Endodermal cell (in vitro differentiated cells): Measurements from ENCODE around the gene TEX22. TPM values are rescaled to one million over a fixed set of nuclear protein-coding genes. Genes with fewer than 3 reads are reported as not detected.

Source experiments
- DNase-seq: peaks from one replicate; pipeline ENCODE4 v3.0.0-alpha.2; 2017
- H3K27ac ChIP-seq: 2 replicates; pipeline ENCODE4 v1.5.1; 2013; ENCODE audit warnings: mild to moderate bottlenecking, low read depth, low read length, moderate library complexity
- H3K27me3 ChIP-seq: 2 replicates; pipeline ENCODE4 v1.6.1; 2013; ENCODE audit warnings: mild to moderate bottlenecking, low read length, moderate library complexity; ENCODE audit not compliant: insufficient read depth, control insufficient read depth, poor library complexity, severe bottlenecking
- H3K36me3 ChIP-seq: 2 replicates; pipeline ENCODE4 v1.7.0; 2013; ENCODE audit warnings: mild to moderate bottlenecking, low read length, moderate library complexity; ENCODE audit not compliant: control insufficient read depth, insufficient read depth
- H3K4me1 ChIP-seq: one replicate; pipeline ENCODE4 v1.7.0; 2013; ENCODE audit warnings: low read length; ENCODE audit not compliant: control insufficient read depth, insufficient read depth
- H3K4me3 ChIP-seq: 2 replicates; pipeline ENCODE4 v1.5.1; 2013; ENCODE audit warnings: mild to moderate bottlenecking, low read length, moderate library complexity
- H3K9ac ChIP-seq: 2 replicates; pipeline ENCODE4 v1.6.1; 2013; ENCODE audit warnings: mild to moderate bottlenecking, low read length, moderate library complexity; ENCODE audit not compliant: poor library complexity, severe bottlenecking; ENCODE audit errors: extremely low read depth
- H3K9me3 ChIP-seq: 2 replicates; pipeline ENCODE4 v1.6.1; 2013; ENCODE audit warnings: mild to moderate bottlenecking, low read length, moderate library complexity; ENCODE audit not compliant: control insufficient read depth
- H3K27ac Mint-ChIP-seq: 2 replicates; pipeline ENCODE4 v1.8.0; 2020; ENCODE audit warnings: mixed read lengths
- H3K27me3 Mint-ChIP-seq: 2 replicates; pipeline ENCODE4 v1.8.0; 2021; ENCODE audit warnings: mild to moderate bottlenecking, mixed read lengths; ENCODE audit not compliant: insufficient read depth
- H3K36me3 Mint-ChIP-seq: 2 replicates; pipeline ENCODE4 v1.8.0; 2020; ENCODE audit warnings: low read depth, mixed read lengths
- H3K4me1 Mint-ChIP-seq: 2 replicates; pipeline ENCODE4 v1.8.0; 2020; ENCODE audit warnings: mixed read lengths
- H3K4me3 Mint-ChIP-seq: 2 replicates; pipeline ENCODE4 v1.8.0; 2020; ENCODE audit warnings: mild to moderate bottlenecking, moderate library complexity, mixed read lengths
- H3K9me3 Mint-ChIP-seq: 2 replicates; pipeline ENCODE4 v1.8.0; 2020; ENCODE audit warnings: mild to moderate bottlenecking, mixed read lengths
- CTCF ChIP-seq: fragments of 200-600 bp; sonication (generic); conservative IDR thresholded peaks from 2 replicates; pipeline ENCODE4 v1.5.0; 2021; ENCODE audit warnings: antibody characterized with exemption, mild to moderate bottlenecking
- WGBS, 2 experiments: methylation state at CpG; one replicate each; pipeline versions ENCODE4 v1.1.5 to v1.1.7; 2013; ENCODE audit warnings: missing lambda C conversion rate in 2 of 2, mixed read lengths in 1 of 2; ENCODE audit not compliant: insufficient coverage in 1 of 2, insufficient read length in 1 of 2; 5-methylcytosine and 5-hydroxymethylcytosine counted together
- total RNA-seq, 2 donors: library from RNA; stranded (reverse); fragmentation: NEBNext Ultra II Directional in 1 of 2; extraction: Animal tissue kit (Norgen Biotek cat#: 25700) in 1 of 2; gene quantifications; 2 replicates in 1 of 2; 3 replicates in 1 of 2; pipeline ENCODE4 v1.2.1, GENCODE V29; 2021

The TEX22 gene
- total RNA-seq, 2 donors from 2014 or later, result 1.9 to 3.5 TPM

GRCh38 chr14:105400016-105400415 lies 1.7 kb downstream of the TEX22 start:
- Histone ChIP-seq H3K4me1 (no peaks in the 10 kb centered on the region), H3K9me3 (peaks cover 37% of the 10 kb centered on the region), H3K36me3 (peaks cover 23% of the 10 kb centered on the region), H3K27ac (no peak overlapping the region), H3K9ac (no peak overlapping the region), H3K27me3 (no peaks in the 10 kb centered on the region), H3K4me3 (peak overlapping the region; percentile 80)
- H3K36me3 Mint-ChIP-seq, result peaks cover 33% of the 10 kb centered on the region
- TF ChIP-seq CTCF, result no peak
- peak overlapping the region; percentile 59 for H3K4me3 Mint-ChIP-seq
- no peak for DNase-seq
- H3K27ac Mint-ChIP-seq, result no peak overlapping the region
- peaks cover 64% of the 10 kb centered on the region for H3K9me3 Mint-ChIP-seq
- WGBS, 2 experiments, result 94 to 97% methylated on average over 9 of the region's 9 CpGs
- H3K27me3 Mint-ChIP-seq, result peaks cover 40% of the 10 kb centered on the region
- no peaks in the 10 kb centered on the region for H3K4me1 Mint-ChIP-seq

GRCh38 chr14:105401699-105402098 lies 3.4 kb downstream of the TEX22 start:
- no peak for TF ChIP-seq CTCF
- 93 to 94% methylated on average over 9 of the region's 9 CpGs for WGBS, 2 experiments
- peaks cover 37% of the 10 kb centered on the region for H3K9me3 ChIP-seq
- Mint-ChIP-seq H3K9me3 (peaks cover 79% of the 10 kb centered on the region), H3K27ac (no peak overlapping the region), H3K4me3 (no peak overlapping the region), H3K36me3 (peaks cover 33% of the 10 kb centered on the region), H3K27me3 (peaks cover 55% of the 10 kb centered on the region), H3K4me1 (no peaks in the 10 kb centered on the region)
- H3K27me3 ChIP-seq, result no peaks in the 10 kb centered on the region
- no peak for DNase-seq
- peaks cover 23% of the 10 kb centered on the region for H3K36me3 ChIP-seq
- no peak overlapping the region for H3K4me3 ChIP-seq
- H3K9ac ChIP-seq, result no peak overlapping the region
- no peak overlapping the region for H3K27ac ChIP-seq
- H3K4me1 ChIP-seq, result no peaks in the 10 kb centered on the region

GRCh38 chr14:105408592-105408991 lies 10.3 kb downstream of the TEX22 start:
- DNase-seq, result no peak
- Histone ChIP-seq H3K4me3 (no peak overlapping the region), H3K36me3 (no peaks in the 10 kb centered on the region), H3K4me1 (no peaks in the 10 kb centered on the region), H3K27ac (no peak overlapping the region), H3K9me3 (peaks cover 11% of the 10 kb centered on the region), H3K9ac (no peak overlapping the region), H3K27me3 (peaks cover 45% of the 10 kb centered on the region)
- Mint-ChIP-seq H3K27me3 (peaks cover 89% of the 10 kb centered on the region), H3K4me3 (no peak overlapping the region), H3K36me3 (no peaks in the 10 kb centered on the region), H3K27ac (no peak overlapping the region), H3K9me3 (peaks cover 28% of the 10 kb centered on the region), H3K4me1 (no peaks in the 10 kb centered on the region)
- TF ChIP-seq CTCF, result no peak
- 90 to 91% methylated on average over 13 of the region's 13 CpGs for WGBS, 2 experiments
